ENCODE data around the gene CRYM. TPM values are rescaled to one million over a fixed set of nuclear protein-coding genes. Genes with fewer than 3 reads are reported as not detected.
A peak's percentile ranks its signal among the peaks of the same experiment; 100 is the strongest.
"Not testable (repeated sequence)": the region's sequence is repeated elsewhere in the genome, so short reads cannot be mapped to it uniquely, and the experiment has no call there.

Gene CRYM
- total RNA-seq, 1 donor from 2014 or later = not detected

DNA sequence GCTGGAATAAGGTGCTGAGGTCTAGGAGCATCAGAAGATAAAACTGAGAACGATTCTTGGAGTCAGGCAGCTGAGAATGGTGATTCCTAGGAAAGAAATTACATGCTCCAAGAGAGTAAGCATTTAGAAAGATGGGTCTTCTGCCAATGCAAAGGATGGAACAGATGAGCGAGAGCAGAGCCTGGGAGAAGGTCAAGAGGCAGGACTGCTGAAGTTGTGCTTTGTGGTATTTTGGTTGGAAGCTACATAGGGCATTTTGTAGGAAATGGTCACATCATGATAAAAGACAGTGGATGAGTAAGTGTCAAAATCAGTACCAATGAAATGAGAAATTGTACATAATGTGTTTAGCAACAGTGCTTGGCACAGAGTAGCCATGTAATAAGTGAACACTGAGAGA, 1.4 kb upstream of the CRYM start:
- no peak for DNase-seq (ENCODE audit: low read depth in 2 of 2)

DNA sequence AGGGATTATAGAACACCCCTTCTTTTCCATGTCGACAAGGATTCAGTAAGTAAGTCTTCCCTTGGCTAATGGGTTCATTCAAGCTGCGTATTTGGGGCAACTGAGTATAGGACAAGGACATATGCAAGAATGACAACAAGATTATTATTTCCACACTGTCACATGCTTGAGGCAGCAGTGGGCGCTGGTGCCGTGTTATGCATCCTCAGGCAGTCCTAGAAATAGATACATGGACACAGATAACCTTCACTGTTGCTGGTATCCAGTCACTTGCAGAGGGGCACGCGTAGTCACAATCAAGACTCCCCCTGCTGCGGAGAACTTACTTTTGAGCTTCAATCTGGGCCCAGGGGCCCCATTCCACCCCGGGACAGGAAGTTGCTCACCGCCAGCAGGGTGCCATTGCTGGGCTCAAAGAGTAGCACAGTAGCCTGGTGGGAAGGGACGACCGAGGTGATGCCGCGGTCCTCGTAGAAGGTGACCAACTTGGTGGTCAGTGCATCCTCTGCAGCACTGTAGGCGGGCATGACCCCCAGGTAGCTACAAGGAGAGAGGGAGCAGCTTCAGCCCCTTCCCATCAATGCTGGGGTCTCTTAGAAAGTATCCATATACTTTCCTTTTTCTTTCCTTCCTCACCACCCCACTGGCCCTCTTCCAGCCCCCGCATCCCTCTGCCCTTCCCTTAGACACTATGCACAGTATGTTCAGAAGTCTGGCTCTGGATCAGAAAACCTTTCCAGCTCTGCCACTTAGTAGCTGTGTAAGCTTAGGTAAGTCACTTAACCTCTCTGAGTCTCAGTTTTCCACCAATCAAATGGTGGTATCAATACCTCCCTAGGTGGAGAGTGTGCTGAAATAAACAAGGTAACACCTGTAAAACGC, 804 bp downstream of the CRYM start:
- DNase-seq (ENCODE audit: low read depth in 2 of 2) = no peak

DNA sequence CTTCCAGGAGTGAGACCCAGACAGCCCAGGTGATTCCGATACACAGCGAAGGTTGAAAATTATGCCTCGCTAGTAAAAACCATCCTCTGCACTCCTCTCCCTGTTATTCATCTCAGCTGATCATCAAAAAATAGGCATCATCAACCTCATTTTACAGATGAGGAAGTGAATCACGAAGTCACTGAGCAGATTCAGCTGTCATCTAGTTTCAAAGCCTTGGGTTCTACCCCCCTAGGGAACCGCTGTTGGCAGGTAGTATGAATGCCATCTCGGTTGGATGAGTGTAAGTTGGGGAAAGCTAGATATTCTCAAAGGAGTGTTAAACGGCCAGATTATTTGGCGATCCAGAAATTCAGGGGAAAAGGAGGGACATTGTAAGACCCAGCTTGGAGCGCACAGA, 2.0 kb downstream of the CRYM start:
- DNase-seq (ENCODE audit: low read depth in 2 of 2) = no peak

DNA sequence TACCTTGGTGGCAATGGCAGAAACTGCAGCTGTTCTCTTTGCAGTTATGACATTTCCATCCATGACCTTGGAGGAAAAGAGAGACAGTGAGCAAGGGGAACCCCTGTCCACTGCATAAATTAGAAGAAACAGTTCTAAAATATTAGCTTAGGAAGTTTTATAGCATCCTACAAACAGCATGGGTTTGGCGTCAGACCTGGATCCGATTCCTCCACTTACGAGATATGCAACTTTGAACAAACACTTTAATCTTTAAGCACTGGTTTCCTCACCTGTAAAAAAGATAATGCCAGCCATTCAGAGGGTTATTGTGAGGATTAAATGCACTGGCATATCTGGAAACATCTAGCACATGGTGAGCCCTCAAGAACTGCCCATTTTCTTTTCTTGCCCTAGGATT, 2.6 kb downstream of the CRYM start:
- no peak for DNase-seq (ENCODE audit: low read depth in 2 of 2)

DNA sequence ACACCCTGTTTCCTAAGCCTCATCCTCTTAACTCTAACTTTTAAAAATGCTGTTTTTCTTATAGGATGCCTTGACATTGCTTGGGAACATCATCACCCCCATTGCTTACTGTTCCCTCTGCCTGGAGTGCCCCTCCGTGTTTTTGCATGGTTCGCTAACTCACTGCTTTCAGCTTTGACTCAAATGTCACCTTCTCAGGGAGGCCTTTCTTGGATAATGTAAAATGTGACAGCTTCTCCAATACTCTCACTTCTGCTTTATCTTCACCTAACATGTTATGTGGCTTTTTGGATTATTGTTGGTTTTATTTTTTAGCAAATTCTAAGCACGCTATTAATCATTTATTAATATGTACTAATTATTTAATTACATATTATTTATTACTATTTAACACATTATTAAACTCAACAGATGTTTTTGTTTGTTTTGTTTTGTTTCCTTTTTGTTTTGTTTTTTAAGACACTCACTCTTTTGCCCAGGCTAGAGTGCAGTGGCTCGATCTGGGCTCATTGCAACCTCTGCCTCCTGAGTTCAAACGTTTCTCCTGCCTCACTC, 3.8 kb downstream of the CRYM start:
- no peak for DNase-seq (ENCODE audit: low read depth in 2 of 2)

DNA sequence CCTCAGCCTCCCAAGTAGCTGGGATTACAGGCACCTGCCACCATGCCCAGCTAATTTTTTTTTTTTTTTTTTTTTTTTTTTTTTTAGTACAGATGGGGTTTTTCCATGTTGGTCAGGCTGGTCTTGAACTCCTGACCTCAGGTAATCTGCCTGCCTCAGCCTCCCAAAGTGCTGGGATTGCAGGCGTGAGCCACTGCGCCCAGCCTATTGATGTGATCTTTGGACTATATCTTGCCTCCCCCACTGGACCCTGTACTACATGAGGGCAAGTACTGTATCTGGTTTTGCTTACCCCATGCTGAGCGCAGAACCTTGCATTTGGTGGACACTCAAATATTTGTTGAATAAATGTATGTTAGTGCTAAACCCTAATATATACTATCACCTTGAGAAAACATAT, 5.3 kb downstream of the CRYM start:
- DNase-seq (ENCODE audit: low read depth in 2 of 2) = not testable (repeated sequence)

DNA sequence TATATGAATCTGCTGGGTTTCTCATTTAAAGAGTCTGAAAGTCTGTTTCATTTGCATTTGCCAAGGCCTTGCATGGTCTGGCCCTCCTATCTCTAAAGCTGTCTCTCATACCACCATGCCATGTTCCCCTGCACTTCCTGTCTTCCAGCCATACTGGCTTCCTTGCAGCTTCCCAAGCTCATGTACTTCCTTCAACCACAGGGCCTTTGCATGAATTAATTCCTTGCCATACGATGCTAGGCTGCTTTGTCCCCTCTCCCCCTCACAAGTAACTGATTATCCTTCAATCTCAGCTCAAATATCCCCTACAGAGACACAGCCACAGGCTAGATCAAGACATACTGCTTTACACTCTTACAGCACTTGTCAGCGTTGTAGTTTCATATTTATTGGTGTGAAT, 5.8 kb downstream of the CRYM start:
- no peak for DNase-seq (ENCODE audit: low read depth in 2 of 2)

DNA sequence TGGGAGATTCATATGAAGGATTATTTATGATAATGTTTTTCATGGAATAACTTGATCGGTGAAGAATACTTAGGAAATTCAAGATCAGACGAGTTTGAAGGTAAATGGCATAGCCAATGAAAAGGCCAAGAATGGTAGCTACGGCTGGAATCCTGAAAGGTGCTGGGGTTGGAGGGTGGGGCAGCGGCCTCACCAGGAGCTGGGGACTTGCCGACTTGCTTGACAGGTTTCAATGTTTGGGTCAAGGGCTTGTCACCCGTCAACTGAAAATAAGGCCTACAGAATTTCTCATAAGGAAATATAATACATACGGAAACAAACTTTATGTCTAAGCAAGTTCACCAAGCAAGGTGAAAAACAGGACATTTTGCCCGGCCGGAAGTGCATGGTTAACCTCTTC, 9.9 kb downstream of the CRYM start:
- DNase-seq (ENCODE audit: low read depth in 2 of 2) = no peak

DNA sequence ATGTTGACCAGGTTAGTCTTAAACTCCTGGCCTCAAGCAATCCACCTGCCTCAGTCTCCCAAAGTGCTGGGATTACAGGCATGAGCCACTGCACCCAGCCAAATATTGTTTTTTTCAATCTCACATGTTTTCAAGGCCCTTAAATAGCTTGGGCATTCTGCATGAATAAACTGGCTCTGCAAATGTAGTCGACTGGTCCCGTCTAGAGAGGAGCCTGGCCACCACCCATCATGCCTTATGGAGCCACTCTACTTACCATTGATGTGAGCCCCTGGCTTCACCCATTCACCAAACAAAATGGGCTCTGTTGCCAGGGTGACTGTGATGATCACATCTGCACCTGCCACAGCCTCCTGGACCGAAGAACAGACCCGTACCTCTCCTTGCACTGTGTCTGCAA, 10.8 kb downstream of the CRYM start:
- DNase-seq (ENCODE audit: low read depth in 2 of 2) = no peak

DNA sequence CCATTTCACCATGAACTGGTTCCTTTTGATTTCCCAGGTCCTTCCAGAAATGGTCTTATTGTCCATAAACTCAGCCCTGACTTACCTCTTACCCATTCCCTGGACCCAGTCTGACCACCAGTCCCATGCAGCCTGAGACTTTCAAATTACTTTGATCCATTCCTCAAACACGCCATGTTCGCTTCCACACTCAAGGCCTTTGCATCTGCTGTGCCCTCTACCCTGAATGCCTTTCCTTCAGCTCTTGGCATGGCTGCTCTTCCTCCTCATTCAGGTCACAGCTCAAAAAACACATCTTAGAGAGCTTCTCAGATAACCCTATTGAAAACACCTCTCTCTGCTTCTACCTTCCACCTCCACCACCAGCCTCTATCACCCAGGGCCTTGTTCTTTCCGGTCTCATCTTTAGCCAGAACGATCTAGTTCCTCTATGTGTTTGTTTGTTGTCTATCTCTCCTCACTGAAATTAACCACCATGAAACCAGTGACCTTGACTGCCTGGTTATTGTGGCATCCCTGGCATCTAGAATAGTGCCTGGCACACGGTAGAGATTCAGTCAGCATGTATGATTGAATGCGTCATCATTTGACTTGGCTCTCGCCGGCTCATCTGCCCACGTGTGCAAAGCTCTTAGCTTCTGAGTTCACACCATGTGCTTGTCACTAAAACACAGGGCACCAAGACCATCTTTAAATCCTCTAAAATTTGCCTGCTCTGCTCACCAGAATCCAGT, 12.8 kb downstream of the CRYM start:
- DNase-seq (ENCODE audit: low read depth in 2 of 2) = no peak

DNA sequence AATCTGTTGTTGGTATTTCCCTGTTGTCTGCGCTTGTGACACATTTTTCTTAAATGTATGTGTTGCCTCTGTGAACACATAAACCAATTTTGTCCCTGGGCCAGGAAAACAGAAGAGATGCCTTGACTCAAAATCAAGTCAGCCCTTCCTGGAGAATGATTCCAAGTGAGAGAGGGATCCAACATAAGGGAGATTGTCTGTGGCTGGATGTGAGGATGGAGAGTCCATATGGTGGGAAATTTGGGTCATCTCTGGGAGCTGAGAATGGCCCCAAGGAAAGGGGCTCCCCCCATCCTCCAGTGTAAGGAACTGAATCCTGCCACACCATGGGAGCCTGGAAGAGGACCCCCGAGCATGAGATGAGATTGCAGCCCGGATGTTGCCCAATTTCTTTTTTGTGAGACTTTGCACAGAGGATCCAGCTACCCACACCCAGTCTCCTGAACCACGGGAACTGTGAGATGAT, 13.5 kb downstream of the CRYM start:
- DNase-seq (ENCODE audit: low read depth in 2 of 2) = no peak

DNA sequence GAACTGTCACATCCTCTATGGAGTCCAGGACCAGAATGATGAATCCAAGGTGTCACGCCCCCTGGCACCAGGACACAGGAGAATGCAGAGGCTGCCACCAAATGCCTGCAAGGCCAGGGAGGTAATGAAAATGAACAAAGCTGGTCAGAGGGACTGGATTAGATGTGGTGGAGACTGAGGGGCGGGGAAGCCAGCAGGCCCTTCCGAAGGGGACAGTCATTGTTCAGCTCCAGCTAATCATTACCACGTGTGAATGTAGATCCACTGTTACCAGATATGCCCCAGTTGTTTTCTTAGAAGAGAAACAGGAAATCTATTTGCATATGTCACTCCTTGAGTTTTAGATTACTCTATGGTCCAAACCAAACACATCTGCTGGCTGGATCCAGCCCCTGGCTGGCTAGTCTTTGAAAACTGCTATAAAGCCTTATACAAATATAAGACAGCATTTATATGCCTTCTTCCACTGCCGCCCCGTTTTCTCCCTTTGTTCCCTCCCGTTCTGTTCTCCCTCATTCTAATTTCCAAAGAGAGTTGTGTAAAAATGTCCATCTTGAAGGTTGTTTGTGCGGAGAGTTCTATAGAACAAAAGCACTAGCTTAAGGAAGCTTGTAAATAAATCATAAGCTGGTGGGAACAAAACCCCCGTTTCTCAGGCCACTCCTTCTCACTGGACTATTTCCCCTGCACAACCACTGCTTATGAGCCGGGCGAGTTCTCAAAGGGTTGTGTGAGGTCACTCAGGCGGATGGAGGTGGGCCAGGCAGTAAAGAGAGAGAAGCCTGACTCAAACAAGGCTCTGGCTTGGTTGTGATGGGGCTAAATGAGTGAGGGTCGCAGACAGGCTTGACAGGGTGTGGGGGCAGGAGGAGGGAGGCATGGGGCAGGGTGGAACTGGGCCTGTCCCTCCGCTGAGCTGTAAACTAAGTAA, 14.2 kb downstream of the CRYM start:
- DNase-seq (ENCODE audit: low read depth in 2 of 2) = no peak

DNA sequence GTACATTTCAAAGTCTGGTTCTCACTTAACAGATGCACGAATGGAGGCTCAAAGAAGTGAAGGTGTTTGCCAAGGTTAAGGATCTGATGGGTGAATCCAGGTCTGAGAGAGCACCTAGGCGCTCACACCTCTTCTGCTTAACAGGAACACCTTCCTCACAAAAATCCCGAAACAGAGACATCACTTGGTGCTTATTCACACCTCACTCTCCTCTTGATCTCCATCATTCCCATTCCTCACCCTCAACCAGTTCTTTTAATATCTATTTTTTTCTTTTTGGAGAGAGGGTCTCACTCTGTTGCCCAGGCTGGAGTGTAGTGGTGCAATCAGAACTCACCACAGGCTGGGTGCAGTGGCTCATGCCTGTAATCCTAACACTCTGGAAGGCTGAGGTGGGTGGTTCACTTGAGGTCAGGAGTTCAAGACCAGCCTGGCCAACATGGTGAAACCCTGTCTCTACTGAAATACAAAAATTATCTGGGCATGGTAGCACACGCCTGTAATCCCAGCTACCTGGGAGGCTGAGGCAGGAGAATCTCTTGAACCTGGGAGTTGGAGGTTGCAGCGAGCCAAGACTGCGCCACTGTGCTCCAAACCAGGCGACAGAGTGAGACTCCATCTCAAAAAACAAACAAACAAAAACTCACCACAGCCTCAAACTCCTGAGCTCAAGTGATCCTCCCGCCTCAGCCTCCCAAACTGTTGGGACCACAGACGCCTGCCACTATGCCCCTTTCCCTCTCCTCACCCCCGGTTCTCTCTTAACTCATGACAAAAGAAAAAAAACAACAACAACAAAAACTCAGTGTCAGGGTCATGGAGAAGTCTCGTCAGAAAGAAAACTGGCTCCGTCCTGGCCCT, 15.1 kb downstream of the CRYM start:
- no peak for DNase-seq (ENCODE audit: low read depth in 2 of 2)

DNA sequence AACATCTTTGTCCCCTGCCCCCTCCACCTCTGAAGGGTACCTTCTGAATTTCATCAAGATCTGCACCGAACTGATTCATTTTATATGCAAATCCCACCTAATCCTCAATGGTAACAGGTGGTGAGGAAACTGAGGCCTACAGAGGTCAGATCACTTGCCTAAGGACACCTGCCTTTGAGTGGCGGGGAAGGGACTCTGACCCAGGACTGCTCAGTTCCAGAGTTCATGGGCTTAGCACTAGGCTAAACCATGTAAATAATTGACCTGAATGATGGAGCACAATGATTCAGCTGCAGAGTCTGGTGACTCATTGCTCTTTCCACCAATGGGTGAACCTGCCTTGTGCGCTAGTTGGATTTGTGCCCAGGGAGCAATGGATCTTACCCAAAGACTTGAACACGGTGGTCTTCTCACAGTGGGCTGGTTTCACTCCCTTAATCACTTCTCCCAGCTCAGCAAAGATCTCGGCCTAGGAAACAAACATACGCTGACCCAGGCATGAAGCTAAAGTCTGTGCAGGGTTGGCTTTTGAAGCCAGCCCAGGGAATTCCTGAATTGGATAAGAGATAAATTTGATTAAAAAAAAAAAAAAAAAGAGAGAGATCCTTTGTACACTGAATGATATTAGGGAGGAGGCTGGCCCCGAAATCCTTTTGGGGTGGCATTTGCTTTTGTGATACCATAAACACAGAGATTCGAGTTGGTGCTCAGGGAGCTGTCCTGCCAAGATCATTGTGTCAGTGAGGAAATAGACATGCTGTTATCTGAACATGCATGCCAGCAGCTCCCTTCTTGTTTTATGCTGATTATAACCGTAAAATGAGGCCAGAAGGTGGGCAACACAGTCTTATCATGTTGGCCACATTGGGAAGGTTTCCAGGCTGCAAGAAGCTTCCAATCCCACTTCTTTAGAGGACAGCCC, 17.0 kb downstream of the CRYM start:
- DNase-seq (ENCODE audit: low read depth in 2 of 2) = peak; percentile 12 to 82

DNA sequence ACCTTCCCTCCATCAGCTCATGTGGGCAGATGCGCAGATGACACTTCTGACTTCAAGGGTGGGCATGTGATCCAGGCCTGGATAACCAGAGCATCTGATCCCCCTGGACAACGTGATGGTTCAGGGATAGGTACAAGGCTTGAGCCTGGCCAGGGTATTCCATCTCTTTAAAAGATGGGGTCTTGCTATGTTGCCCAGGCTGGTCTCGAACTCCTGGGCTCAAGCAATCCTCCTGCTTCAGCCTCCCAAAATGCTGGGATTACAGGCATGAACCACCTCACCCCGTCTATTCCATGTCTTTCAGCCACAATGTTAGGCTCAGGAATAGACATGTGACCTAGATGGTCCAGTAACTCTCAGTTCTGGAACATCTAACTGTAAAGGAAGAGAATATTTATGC, 20.8 kb downstream of the CRYM start:
- no peak for DNase-seq (ENCODE audit: low read depth in 2 of 2)

DNA sequence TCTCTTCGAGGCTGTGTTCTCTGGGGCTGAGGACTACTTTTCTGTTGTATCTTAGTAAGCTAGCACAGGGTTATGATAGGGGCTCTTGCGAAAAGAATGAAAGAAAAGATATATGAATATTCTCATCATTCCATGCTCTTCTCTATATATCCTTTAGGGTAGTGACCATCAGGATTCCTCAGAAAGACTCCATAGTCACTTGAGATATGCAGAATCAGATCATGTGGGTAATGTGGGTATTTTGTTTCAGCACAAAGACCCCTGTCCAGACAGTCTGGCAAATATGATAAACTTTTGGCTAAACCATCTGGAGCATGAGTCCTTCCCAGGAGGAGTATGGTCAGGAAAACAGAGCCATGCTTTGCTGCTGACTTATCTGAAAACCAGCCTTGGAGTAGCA, 21.5 kb downstream of the CRYM start:
- DNase-seq (ENCODE audit: low read depth in 2 of 2) = no peak

DNA sequence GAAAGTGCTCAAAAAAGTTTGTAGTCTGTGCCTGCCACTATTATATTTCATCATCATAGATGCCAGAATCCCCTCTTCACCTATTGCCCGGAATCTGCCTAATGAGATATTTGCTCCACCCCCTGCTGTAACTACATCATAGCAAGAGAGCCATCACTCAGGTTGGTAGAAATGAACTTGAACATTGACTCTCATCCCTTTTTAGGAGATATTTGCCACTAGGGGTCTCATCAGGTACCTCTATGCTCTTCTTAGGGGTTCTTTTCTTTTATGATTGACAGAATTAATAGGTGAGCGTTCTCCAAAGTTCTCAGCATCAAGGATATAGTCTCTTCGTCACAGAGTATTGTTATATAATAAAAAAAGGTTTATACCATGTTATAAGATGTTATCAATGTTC, 24.6 kb downstream of the CRYM start:
- no peak for DNase-seq (ENCODE audit: low read depth in 2 of 2)

DNA sequence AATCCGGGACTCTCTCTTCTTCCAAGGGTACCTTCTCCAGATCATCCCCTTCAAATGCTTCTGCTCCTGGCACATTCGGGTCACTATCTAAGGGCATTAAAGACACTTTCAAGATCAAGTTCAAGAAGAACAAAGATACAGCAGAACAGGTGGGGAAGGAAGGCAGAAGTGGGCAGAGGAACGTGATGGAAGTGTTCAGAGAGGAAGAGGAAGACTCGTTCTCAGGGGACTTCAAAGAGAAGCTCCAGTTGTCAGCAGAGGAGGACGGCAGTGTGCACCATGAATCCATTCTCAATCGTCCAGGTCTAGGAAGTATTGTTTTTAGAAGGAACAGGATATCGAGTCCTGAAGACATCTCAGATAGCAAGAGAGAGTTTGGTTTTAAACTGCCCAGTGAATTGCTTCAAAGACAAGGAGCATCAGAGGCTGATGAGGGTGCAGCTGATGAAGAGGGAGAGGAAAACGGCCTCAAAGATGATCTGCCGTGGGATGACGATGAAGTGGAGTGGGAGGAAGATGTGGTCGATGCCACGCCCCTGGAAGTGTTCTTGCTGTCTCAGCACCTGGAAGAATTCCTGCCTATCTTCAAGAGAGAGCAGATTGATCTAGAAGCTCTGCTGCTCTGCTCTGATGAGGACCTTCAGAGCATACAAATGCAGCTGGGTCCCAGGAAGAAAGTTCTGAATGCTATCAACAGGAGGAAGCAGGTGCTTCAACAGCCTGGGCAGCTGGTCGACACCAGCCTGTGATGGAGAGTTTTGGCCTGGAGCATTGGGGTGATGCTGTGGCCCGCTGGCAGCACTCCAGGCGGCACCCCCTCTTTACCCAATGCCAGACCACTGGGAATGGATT, 27.8 kb downstream of the CRYM start:
- no peak for DNase-seq (ENCODE audit: low read depth in 2 of 2)
